Measurements from ENCODE around the gene NOS1AP. TPM values are rescaled to one million over a fixed set of nuclear protein-coding genes. Genes with fewer than 3 reads are reported as not detected.

The NOS1AP gene
- total RNA-seq, 1 donor from 2014 or later: 2.0 TPM

DNA sequence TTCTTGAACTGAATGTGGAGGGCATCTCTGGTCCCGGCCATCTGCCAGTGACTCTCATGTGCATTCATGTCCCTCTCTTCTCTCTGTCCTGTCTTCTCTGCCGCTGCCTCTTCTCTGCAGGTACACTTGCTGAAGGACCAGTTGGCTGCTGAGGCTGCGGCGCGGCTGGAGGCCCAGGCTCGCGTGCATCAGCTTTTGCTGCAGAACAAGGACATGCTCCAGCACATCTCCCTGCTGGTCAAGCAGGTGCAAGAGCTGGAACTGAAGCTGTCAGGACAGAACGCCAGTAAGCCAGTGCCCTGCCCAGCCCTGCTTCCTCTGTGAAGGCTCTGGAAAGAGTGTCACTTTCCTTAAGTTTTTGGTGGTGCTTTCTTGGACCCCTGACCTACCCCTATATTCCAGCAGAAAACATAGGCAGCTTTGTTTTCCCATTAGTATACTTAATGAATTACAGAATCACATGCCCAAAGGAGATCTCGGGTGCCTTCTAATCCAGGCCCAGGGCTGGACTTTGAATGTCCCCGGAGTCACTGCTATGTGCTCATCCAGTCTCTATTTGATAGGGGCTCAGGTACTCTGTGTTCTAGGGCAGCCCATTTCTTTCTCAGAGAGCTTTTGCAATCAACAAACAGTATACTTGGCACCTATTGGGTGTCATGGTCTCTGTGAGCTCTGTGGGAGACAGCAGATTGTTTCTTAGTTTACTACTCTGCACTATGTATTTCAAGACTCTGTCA is 296.0 kb downstream of the NOS1AP start:
- Histone ChIP-seq H3K4me3 (no peak overlapping the region), H3K36me3 (no peaks in the 10 kb centered on the region), H3K4me1 (no peaks in the 10 kb centered on the region), H3K27ac (no peak overlapping the region), H3K9me3 (no peaks in the 10 kb centered on the region), H3K27me3 (no peaks in the 10 kb centered on the region)
- TF ChIP-seq, protein P1, sequence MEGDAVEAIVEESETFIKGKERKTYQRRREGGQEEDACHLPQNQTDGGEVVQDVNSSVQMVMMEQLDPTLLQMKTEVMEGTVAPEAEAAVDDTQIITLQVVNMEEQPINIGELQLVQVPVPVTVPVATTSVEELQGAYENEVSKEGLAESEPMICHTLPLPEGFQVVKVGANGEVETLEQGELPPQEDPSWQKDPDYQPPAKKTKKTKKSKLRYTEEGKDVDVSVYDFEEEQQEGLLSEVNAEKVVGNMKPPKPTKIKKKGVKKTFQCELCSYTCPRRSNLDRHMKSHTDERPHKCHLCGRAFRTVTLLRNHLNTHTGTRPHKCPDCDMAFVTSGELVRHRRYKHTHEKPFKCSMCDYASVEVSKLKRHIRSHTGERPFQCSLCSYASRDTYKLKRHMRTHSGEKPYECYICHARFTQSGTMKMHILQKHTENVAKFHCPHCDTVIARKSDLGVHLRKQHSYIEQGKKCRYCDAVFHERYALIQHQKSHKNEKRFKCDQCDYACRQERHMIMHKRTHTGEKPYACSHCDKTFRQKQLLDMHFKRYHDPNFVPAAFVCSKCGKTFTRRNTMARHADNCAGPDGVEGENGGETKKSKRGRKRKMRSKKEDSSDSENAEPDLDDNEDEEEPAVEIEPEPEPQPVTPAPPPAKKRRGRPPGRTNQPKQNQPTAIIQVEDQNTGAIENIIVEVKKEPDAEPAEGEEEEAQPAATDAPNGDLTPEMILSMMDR (IDR thresholded peaks at IDR 0.05): no peak
- TF ChIP-seq POLR2AphosphoS5 (IDR thresholded peaks at IDR 0.05; ENCODE audit: insufficient read depth in 1 of 2, low read depth in 1 of 2): no peak
- intact Hi-C loops (cut with DNase I): no loop called here
- no peak for DNase-seq (ENCODE audit: extremely low spot score in 2 of 2)

GRCh38 chr1:162366149-162366548 is 296.7 kb downstream of the NOS1AP start:
- DNase-seq (ENCODE audit: extremely low spot score in 2 of 2): no peak
- H3K27ac ChIP-seq: no peak overlapping the region
- H3K4me3 ChIP-seq: no peak overlapping the region
- H3K36me3 ChIP-seq: no peaks in the 10 kb centered on the region
- H3K4me1 ChIP-seq: no peaks in the 10 kb centered on the region
- intact Hi-C loops (cut with DNase I): no loop called here
- no peaks in the 10 kb centered on the region for H3K9me3 ChIP-seq
- TF ChIP-seq, protein P1 (IDR thresholded peaks at IDR 0.05): no peak
- TF ChIP-seq POLR2AphosphoS5 (IDR thresholded peaks at IDR 0.05; ENCODE audit: insufficient read depth in 1 of 2, low read depth in 1 of 2): no peak
- TF ChIP-seq POLR2A (IDR thresholded peaks at IDR 0.05): no peak
- no peaks in the 10 kb centered on the region for H3K27me3 ChIP-seq

DNA sequence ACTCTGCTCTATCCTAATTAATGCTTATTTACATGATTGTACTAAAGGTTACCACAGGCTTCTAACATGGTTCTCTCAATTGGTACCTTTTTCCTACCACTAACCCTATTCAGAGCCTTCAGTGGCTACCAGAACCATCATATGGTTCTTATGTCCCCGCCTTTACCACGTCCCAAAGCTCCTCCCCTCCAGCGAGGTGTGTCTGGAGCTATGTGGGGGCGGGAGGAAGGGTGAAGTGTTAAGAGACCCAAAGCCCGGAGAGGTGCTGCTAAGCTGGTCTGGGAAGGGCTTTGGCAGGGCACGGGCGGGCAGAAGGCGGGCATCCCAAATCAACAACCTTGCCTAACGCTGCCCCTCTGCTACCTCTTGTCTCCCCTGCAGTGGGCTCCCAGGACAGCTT is 297.2 kb downstream of the NOS1AP start:
- TF ChIP-seq POLR2A (IDR thresholded peaks at IDR 0.05) (no peak), POLR2AphosphoS5 (IDR thresholded peaks at IDR 0.05; ENCODE audit: insufficient read depth in 1 of 2, low read depth in 1 of 2) (no peak)
- TF ChIP-seq, protein P1 (IDR thresholded peaks at IDR 0.05): no peak
- H3K9me3 ChIP-seq: no peaks in the 10 kb centered on the region
- no peaks in the 10 kb centered on the region for H3K36me3 ChIP-seq
- H3K27ac ChIP-seq: no peak overlapping the region
- intact Hi-C loops (cut with DNase I): no loop called here
- peak overlapping the region in 1 of 2 donors; percentile 31 for H3K4me3 ChIP-seq
- no peaks in the 10 kb centered on the region for H3K27me3 ChIP-seq
- H3K4me1 ChIP-seq: no peaks in the 10 kb centered on the region
- no peak for DNase-seq (ENCODE audit: extremely low spot score in 2 of 2)

DNA sequence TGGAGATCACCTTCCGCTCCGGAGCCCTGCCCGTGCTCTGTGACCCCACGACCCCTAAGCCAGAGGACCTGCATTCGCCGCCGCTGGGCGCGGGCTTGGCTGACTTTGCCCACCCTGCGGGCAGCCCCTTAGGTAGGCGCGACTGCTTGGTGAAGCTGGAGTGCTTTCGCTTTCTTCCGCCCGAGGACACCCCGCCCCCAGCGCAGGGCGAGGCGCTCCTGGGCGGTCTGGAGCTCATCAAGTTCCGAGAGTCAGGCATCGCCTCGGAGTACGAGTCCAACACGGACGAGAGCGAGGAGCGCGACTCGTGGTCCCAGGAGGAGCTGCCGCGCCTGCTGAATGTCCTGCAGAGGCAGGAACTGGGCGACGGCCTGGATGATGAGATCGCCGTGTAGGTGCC is 297.6 kb downstream of the NOS1AP start:
- Histone ChIP-seq H3K36me3 (no peaks in the 10 kb centered on the region), H3K27me3 (no peaks in the 10 kb centered on the region), H3K4me1 (peaks cover 3% of the 10 kb centered on the region), H3K4me3 (peak overlapping the region in 1 of 2 donors; percentile 31), H3K9me3 (no peaks in the 10 kb centered on the region), H3K27ac (no peak overlapping the region)
- intact Hi-C loops (cut with DNase I): no loop called here
- TF ChIP-seq, protein P1 (IDR thresholded peaks at IDR 0.05): no peak
- no peak for TF ChIP-seq POLR2A (IDR thresholded peaks at IDR 0.05)
- no peak for TF ChIP-seq POLR2AphosphoS5 (IDR thresholded peaks at IDR 0.05; ENCODE audit: insufficient read depth in 1 of 2, low read depth in 1 of 2)
- no peak for DNase-seq (ENCODE audit: extremely low spot score in 2 of 2)

DNA sequence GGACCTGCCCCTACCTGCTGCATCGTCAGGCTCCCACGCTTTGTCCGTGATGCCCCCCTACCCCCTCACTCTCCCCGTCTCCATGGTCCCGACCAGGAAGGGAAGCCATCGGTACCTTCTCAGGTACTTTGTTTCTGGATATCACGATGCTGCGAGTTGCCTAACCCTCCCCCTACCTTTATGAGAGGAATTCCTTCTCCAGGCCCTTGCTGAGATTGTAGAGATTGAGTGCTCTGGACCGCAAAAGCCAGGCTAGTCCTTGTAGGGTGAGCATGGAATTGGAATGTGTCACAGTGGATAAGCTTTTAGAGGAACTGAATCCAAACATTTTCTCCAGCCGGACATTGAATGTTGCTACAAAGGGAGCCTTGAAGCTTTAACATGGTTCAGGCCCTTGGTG is 298.3 kb downstream of the NOS1AP start:
- Histone ChIP-seq H3K4me3 (no peak overlapping the region), H3K9me3 (no peaks in the 10 kb centered on the region), H3K27ac (no peak overlapping the region), H3K4me1 (peaks cover 5% of the 10 kb centered on the region), H3K27me3 (no peaks in the 10 kb centered on the region), H3K36me3 (no peaks in the 10 kb centered on the region)
- DNase-seq (ENCODE audit: extremely low spot score in 2 of 2): no peak
- intact Hi-C loops (cut with DNase I): no loop called here
- TF ChIP-seq, protein P1 (IDR thresholded peaks at IDR 0.05): no peak
- TF ChIP-seq POLR2AphosphoS5 (IDR thresholded peaks at IDR 0.05; ENCODE audit: insufficient read depth in 1 of 2, low read depth in 1 of 2): no peak
- TF ChIP-seq POLR2A (IDR thresholded peaks at IDR 0.05): no peak

Measured in vagina (tissue), 2 donors.